SK-N-SH treated with all-trans-retinoic acid at 6 μM for 48 hours (cell line): ENCODE measurements around the gene PRKAR1B.

Experiments
- ATAC-seq: fragments of 200-7000 bp; cut with Tn5 transposase; 3 replicates; pipeline ENCODE4 v1.9.1; 2020; ENCODE audit warnings: mild to moderate bottlenecking, moderate library complexity
- ARNTL ChIP-seq: fragments of 450-650 bp; formaldehyde crosslinking; IDR thresholded peaks from 2 replicates; pipeline ENCODE4 v1.5.0; 2020; ENCODE audit warnings: low read depth, mild to moderate bottlenecking, moderate library complexity, borderline replicate concordance
- BACH2 ChIP-seq: fragments of 250-450 bp; sonication (Bioruptor Pico); IDR thresholded peaks from 2 replicates; pipeline ENCODE4 v1.9.0; 2021; ENCODE audit warnings: mild to moderate bottlenecking, borderline replicate concordance
- CSDC2 ChIP-seq: fragments of 250-450 bp; sonication (Bioruptor Pico); IDR thresholded peaks from 2 replicates; pipeline ENCODE4 v1.5.0; 2020; ENCODE audit warnings: mild to moderate bottlenecking, moderate library complexity
- CSRNP3 ChIP-seq: fragments of 250-450 bp; sonication (Bioruptor Pico); IDR thresholded peaks from 2 replicates; pipeline ENCODE4 v1.5.1; 2021; ENCODE audit warnings: mild to moderate bottlenecking, moderate library complexity
- ESRRG ChIP-seq: fragments of 250-450 bp; sonication (Bioruptor Pico); IDR thresholded peaks from 2 replicates; pipeline ENCODE4 v1.6.1; 2021; ENCODE audit warnings: mild to moderate bottlenecking
- ISL1 ChIP-seq: fragments of 250-450 bp; sonication (Bioruptor Pico); IDR thresholded peaks from 2 replicates; pipeline ENCODE4 v2.1.2; 2022; ENCODE audit warnings: mild to moderate bottlenecking, moderate library complexity
- OSR1 ChIP-seq: fragments of 250-450 bp; sonication (Bioruptor Pico); IDR thresholded peaks from 2 replicates; pipeline ENCODE4 v1.8.0; 2022; ENCODE audit warnings: moderate library complexity, mild to moderate bottlenecking, inconsistent platforms
- PPARA ChIP-seq: fragments of 250-450 bp; sonication (Bioruptor Pico); IDR thresholded peaks from 2 replicates; pipeline ENCODE4 v1.5.0; 2020; ENCODE audit warnings: mild to moderate bottlenecking, borderline replicate concordance
- RARB ChIP-seq: fragments of 250-450 bp; sonication (Bioruptor Pico); IDR thresholded peaks from 2 replicates; pipeline ENCODE4 v1.8.0; 2021; ENCODE audit warnings: mild to moderate bottlenecking, moderate library complexity
- SNAI2 ChIP-seq: fragments of 250-450 bp; sonication (Bioruptor Pico); IDR thresholded peaks from 2 replicates; pipeline ENCODE4 v1.5.0; 2020; ENCODE audit warnings: mild to moderate bottlenecking, moderate library complexity
- TCF4 ChIP-seq: fragments of 250-450 bp; sonication (Bioruptor Pico); IDR thresholded peaks from 2 replicates; pipeline ENCODE4 v1.8.0; 2021; ENCODE audit warnings: mild to moderate bottlenecking, moderate library complexity, borderline replicate concordance
- TSHZ2 ChIP-seq: fragments of 250-450 bp; sonication (Bioruptor Pico); IDR thresholded peaks from 2 replicates; pipeline ENCODE4 v1.5.0; 2020; ENCODE audit warnings: mild to moderate bottlenecking, moderate library complexity
- ZC3H10 ChIP-seq: fragments of 250-450 bp; sonication (Bioruptor Pico); IDR thresholded peaks from 2 replicates; pipeline ENCODE4 v1.5.1; 2021; ENCODE audit warnings: mild to moderate bottlenecking, moderate library complexity
- ZFP3 ChIP-seq: fragments of 250-450 bp; sonication (Bioruptor Pico); IDR thresholded peaks from 2 replicates; pipeline ENCODE4 v1.5.0; 2020; ENCODE audit warnings: mild to moderate bottlenecking, moderate library complexity
- ZFP30 ChIP-seq: fragments of 450-650 bp; formaldehyde crosslinking; IDR thresholded peaks from 2 replicates; pipeline ENCODE4 v1.5.0; 2022; ENCODE audit warnings: mild to moderate bottlenecking, moderate library complexity
- ZNF565 ChIP-seq: fragments of 450-650 bp; formaldehyde crosslinking; conservative IDR thresholded peaks from 2 replicates; pipeline ENCODE4 v1.5.0; 2020; ENCODE audit warnings: low read depth, mild to moderate bottlenecking, moderate library complexity
- ZNF70 ChIP-seq: fragments of 450-650 bp; formaldehyde crosslinking; IDR thresholded peaks from 2 replicates; pipeline ENCODE4 v1.5.0; 2020; ENCODE audit warnings: mild to moderate bottlenecking, moderate library complexity
- ZNF8 ChIP-seq: fragments of 450-650 bp; formaldehyde crosslinking; IDR thresholded peaks from 2 replicates; pipeline ENCODE4 v1.5.0; 2020; ENCODE audit warnings: mild to moderate bottlenecking, moderate library complexity
- TF ChIP-seq, protein P1 (sequence below): fragments of 250-450 bp; sonication (Bioruptor Pico); IDR thresholded peaks from 2 replicates; pipeline ENCODE4 v1.8.0; 2021; ENCODE audit warnings: low read depth, mild to moderate bottlenecking, moderate library complexity, borderline replicate concordance
- TF ChIP-seq, protein P2 (sequence below): fragments of 250-450 bp; sonication (Bioruptor Pico); IDR thresholded peaks from 2 replicates; pipeline ENCODE4 v1.8.0; 2020; ENCODE audit warnings: mild to moderate bottlenecking, moderate library complexity, borderline replicate concordance
- TF ChIP-seq, protein P3 (sequence below): fragments of 250-450 bp; sonication (Bioruptor Pico); IDR thresholded peaks from 2 replicates; pipeline ENCODE4 v1.5.1; 2020; ENCODE audit warnings: low read depth, mild to moderate bottlenecking, moderate library complexity

The PRKAR1B gene

DNA sequence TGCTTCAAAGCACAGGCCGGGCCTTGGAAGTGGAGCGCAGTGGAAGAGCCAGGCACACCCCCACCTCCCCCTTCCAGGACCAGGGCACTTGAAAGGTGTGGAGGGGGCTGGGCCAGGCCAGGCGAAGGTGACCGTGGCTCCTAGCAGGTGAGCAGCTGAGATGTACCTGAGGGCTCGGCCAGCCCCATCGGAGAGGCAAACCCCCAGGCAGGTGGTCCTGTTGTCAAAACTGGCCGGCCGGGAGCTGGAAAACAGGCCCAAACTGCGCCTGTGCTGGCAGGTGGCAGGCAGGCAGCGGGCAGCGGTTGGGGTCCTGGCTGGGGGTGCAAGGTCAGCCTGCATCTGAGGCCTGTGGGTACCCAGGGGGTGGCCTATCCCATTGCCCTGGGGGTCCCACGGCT lies 97.0 kb downstream of the PRKAR1B start:
- ATAC-seq = no peak
- TF ChIP-seq, protein P1, sequence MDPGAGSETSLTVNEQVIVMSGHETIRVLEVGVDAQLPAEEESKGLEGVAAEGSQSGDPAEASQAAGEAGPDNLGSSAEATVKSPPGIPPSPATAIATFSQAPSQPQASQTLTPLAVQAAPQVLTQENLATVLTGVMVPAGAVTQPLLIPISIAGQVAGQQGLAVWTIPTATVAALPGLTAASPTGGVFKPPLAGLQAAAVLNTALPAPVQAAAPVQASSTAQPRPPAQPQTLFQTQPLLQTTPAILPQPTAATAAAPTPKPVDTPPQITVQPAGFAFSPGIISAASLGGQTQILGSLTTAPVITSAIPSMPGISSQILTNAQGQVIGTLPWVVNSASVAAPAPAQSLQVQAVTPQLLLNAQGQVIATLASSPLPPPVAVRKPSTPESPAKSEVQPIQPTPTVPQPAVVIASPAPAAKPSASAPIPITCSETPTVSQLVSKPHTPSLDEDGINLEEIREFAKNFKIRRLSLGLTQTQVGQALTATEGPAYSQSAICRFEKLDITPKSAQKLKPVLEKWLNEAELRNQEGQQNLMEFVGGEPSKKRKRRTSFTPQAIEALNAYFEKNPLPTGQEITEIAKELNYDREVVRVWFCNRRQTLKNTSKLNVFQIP (CRISPR knock-in tag) = no peak
- TF ChIP-seq OSR1 (CRISPR knock-in tag) = no peak

- TF ChIP-seq OSR1 (CRISPR knock-in tag) (no peak), ZNF70 (CRISPR knock-in tag) (no peak), CSRNP3 (CRISPR knock-in tag) (no peak), ARNTL (CRISPR knock-in tag) (no peak), ZNF565 (no peak), TCF4 (CRISPR knock-in tag) (no peak), TSHZ2 (CRISPR knock-in tag) (no peak), CSDC2 (CRISPR knock-in tag) (no peak), ZC3H10 (CRISPR knock-in tag) (no peak), ESRRG (CRISPR knock-in tag) (no peak), BACH2 (no peak), RARB (CRISPR knock-in tag) (no peak)
- ATAC-seq = no peak
Observed at GRCh38 chr7:628826-629225, 98.3 kb downstream of the PRKAR1B start.

DNA sequence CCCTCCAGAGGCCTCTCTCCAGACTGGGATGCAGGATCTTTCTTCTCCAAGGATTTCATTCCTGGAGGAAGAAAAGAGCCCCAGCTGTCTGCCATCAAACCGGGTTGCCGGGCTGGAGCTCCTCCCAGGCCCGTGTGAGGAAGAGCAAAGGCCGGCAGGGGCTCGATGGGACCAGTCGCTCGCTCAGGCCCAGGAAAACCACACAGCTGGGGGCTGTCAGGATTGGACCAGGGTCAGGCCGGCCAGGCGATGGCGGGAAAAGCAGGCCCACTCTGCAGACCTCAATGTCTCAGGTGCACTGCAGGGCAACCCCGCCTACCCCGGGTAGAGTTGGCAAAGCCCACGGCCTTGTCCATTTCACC lies 98.7 kb downstream of the PRKAR1B start:
- ATAC-seq = no peak
- TF ChIP-seq CSDC2 (CRISPR knock-in tag) = no peak
- TF ChIP-seq TCF4 (CRISPR knock-in tag) = no peak
- TF ChIP-seq ZNF70 (CRISPR knock-in tag) = no peak
- TF ChIP-seq PPARA (CRISPR knock-in tag) = no peak
- TF ChIP-seq, protein P2, sequence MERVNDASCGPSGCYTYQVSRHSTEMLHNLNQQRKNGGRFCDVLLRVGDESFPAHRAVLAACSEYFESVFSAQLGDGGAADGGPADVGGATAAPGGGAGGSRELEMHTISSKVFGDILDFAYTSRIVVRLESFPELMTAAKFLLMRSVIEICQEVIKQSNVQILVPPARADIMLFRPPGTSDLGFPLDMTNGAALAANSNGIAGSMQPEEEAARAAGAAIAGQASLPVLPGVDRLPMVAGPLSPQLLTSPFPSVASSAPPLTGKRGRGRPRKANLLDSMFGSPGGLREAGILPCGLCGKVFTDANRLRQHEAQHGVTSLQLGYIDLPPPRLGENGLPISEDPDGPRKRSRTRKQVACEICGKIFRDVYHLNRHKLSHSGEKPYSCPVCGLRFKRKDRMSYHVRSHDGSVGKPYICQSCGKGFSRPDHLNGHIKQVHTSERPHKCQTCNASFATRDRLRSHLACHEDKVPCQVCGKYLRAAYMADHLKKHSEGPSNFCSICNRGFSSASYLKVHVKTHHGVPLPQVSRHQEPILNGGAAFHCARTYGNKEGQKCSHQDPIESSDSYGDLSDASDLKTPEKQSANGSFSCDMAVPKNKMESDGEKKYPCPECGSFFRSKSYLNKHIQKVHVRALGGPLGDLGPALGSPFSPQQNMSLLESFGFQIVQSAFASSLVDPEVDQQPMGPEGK = no peak
- no peak for TF ChIP-seq ISL1 (CRISPR knock-in tag)
- no peak for TF ChIP-seq ZNF8 (CRISPR knock-in tag)
- no peak for TF ChIP-seq TSHZ2 (CRISPR knock-in tag)
- TF ChIP-seq ZNF565 = no peak
- no peak for TF ChIP-seq CSRNP3 (CRISPR knock-in tag)
- no peak for TF ChIP-seq ZFP3 (CRISPR knock-in tag)
- no peak for TF ChIP-seq ZFP30
- no peak for TF ChIP-seq ARNTL (CRISPR knock-in tag)
- TF ChIP-seq ZC3H10 (CRISPR knock-in tag) = no peak
- no peak for TF ChIP-seq ESRRG (CRISPR knock-in tag)
- no peak for TF ChIP-seq BACH2
- TF ChIP-seq, protein P3, sequence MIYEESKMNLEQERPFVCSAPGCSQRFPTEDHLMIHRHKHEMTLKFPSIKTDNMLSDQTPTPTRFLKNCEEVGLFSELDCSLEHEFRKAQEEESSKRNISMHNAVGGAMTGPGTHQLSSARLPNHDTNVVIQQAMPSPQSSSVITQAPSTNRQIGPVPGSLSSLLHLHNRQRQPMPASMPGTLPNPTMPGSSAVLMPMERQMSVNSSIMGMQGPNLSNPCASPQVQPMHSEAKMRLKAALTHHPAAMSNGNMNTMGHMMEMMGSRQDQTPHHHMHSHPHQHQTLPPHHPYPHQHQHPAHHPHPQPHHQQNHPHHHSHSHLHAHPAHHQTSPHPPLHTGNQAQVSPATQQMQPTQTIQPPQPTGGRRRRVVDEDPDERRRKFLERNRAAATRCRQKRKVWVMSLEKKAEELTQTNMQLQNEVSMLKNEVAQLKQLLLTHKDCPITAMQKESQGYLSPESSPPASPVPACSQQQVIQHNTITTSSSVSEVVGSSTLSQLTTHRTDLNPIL (CRISPR knock-in tag) = no peak
- TF ChIP-seq SNAI2 (CRISPR knock-in tag) = no peak
